ENCODE data around the gene ZEB2.

Gene ZEB2

DNA sequence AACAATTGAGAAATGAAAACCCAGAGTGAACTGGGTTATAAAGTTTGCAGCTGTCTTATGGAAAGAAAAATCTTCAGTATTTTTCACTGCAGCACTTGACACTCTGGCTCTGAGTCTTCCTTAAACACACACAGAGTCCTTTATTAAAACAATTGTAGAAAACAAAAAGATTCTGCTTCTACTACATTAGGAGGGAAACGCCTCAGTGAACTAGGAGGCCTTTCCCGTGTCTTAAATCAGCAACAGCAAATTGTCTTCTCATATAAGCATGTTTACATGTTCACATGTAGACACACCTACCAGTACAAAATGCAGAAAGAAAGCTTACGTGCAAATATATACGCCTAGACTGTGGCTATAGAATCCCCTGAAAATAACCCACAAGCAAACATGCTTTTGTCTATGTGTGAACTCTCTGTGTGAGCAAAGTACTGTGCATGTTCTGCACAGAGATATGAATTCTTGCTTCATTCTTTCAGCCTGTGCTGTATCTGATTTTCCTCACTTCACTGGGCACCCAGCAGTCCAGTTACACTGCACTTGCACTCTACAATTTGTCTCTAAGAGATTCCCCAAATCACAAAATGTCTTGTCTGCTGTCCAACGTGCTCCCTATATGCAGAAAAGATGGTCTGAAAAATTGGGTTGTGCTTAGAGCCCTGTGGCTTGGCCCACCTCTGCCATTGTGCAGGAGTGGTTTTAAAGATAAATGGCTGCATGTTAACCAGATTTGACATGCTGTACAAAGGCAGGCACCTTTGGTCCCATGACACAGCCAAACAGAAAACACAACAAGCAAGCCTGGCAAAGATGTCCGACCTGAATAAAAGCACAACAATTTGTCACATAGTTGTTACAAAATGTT is 24.5 kb downstream of the ZEB2 start:
- DNase-seq (ENCODE audit: low read depth in 3 of 3), result no peak

DNA sequence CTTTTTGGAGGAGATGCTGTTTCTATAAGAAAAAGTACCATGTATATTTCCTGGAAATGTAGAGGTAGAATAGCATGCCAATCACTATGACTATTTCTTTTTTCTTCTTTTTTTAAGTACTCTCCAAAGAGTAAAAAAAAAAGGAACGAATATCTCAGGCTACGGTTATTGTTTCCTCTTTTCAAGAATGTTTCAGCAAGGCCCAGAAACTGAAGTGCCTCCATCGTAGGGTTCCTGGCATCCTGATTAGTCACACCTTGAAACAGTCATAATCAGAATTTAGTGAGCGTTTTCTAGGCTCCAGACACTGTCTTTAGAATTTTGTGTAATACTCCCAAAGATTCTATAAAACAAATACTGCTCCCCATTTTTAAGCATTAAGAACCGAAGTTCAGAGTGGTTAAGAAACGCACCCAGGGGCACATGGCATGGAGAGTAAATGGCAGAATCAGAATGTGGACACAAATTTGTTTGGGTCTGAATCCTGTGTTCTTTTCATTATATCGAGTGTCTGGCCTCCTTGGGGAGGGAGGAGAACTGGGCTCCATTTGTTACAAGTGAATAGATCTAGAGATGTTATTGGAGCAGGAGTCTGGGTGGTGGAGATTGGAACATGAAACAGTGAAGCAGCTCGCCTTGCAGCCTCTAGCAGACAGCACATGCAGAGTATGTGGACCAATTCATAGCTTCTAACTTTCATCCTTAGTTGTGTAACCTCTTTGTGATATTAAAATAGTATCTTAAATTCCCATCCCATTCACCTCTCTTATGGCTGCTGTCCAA is 26.7 kb downstream of the ZEB2 start:
- no peak for DNase-seq (ENCODE audit: low read depth in 3 of 3)

- DNase-seq (ENCODE audit: low read depth in 3 of 3), result no peak
Measured at GRCh38 chr2:144490857-144491256, 29.1 kb downstream of the ZEB2 start.

- DNase-seq (ENCODE audit: low read depth in 3 of 3), result no peak
Measured at GRCh38 chr2:144490017-144490416, 29.9 kb downstream of the ZEB2 start.

DNA sequence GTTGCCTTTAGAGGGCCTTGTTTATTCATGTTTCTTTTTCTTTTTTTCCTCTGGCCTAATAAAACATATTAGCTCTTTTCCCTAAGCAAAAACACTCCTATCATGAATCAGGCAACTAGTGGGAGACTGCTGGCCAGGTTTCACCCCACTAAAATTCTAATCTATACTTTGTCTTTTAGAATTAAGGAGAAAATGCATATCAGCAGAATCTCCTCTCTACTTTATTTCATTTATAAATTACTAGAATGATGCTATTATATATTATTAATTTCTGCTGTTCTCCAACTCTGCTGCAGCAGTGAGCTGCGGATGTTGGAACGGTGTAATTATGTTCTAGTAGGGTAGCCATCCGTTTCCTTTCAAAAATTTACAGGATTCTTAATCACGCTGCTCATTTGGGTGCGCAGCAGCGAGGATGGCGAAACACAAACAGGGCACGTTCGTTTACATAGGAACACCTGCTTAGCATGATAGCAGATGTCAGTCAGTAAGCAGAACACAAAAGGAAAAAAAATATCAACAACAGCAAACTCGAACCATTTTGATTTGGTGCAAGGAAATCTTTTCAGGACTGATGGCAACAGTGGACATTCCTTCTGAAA is 30.5 kb downstream of the ZEB2 start:
- DNase-seq (ENCODE audit: low read depth in 3 of 3), result no peak

DNA sequence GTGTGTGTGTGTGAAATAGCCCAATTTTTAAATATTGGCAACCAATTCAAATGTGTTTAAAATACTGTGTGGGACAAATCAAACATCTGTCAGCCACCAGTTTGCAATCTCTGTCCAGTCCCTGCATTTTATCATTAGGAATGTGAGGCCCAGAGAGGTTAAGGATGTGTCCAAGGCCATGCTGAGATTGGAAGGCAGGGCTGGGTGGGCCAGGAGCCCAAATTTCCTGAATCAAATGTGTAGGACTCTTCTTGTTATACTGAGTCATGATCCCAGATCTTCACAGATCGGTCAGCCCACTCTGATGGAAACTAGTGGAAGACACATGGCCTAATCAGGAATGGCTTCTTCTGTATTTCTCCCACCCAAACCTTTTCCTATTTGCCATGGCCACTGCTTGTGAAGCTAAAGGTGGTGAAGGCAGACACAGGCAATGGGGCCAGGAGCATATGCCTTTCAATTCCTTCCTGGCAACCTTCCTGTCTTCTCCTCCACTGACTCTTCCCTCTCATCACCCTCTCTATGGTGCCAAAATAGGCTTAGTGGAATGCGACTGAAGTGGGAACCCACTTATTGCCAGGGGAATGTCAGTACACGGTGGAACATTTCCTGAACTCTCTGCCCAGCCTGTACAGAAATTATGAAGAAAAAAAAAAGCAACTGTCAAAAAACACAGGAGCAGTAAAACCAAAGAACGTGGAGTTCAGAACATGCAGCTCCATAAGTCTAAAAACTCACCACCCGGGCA is 35.5 kb downstream of the ZEB2 start:
- DNase-seq (ENCODE audit: low read depth in 3 of 3), result no peak

DNA sequence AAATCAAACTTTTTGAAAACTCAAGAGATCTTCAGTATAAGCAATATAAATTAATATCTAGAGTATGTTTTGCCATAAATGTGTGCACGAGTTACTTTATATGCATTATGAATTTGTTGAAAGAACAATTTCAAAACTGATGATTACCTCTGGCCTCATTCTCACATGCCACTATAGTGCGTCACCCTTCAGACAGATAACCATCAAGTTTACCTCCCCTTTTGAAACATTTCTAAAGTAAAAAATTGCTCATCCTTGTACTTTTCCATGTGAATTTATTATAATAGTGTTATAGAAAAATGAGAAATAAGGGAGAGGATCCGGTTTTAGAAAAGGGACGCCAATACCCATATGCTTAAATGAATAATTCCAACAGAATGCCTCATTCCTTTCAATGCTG is 38.3 kb downstream of the ZEB2 start:
- DNase-seq (ENCODE audit: low read depth in 3 of 3), result no peak

GRCh38 chr2:144481109-144481508 is 38.8 kb downstream of the ZEB2 start:
- DNase-seq (ENCODE audit: low read depth in 3 of 3), result no peak

GRCh38 chr2:144480285-144480684 is 39.6 kb downstream of the ZEB2 start:
- DNase-seq (ENCODE audit: low read depth in 3 of 3), result no peak

GRCh38 chr2:144479659-144480058 is 40.3 kb downstream of the ZEB2 start:
- DNase-seq (ENCODE audit: low read depth in 3 of 3), result no peak

DNA sequence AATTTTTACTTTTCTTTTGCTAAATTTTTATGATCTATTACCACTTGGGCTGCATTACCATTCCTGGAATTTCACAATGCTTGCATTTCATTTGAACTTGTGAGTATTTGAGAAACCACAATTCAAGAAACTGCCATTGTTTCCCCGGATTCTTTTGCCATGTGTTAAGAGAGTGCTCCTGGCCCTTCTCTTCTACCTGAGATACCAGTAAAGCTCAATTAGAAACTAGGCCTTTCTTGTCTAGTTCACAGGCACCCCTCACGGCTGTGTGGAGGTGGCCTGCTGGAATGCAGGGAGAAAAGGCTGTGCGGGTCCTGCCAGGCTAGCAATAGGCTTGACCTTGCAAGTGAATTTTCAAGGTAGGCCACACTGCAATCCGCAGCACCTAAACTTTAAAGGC is 40.8 kb downstream of the ZEB2 start:
- DNase-seq (ENCODE audit: low read depth in 3 of 3), result no peak

DNA sequence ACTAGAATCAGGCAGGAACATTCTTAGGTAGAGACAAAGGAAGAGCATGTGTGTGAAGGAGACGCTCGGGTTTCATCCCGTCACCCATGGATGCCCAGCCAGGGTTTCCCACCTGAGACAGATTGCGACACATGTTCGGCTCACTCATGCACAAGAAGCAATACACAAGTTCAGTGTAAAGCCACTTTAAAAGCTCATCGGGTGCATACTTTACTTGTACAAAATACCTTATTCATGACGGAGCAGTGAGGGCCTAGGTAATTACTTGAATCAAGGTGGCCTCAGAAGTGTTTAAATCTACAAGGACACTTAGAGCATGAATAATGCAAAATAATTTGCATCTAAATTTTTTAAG is 42.0 kb downstream of the ZEB2 start:
- no peak for DNase-seq (ENCODE audit: low read depth in 3 of 3)

DNA sequence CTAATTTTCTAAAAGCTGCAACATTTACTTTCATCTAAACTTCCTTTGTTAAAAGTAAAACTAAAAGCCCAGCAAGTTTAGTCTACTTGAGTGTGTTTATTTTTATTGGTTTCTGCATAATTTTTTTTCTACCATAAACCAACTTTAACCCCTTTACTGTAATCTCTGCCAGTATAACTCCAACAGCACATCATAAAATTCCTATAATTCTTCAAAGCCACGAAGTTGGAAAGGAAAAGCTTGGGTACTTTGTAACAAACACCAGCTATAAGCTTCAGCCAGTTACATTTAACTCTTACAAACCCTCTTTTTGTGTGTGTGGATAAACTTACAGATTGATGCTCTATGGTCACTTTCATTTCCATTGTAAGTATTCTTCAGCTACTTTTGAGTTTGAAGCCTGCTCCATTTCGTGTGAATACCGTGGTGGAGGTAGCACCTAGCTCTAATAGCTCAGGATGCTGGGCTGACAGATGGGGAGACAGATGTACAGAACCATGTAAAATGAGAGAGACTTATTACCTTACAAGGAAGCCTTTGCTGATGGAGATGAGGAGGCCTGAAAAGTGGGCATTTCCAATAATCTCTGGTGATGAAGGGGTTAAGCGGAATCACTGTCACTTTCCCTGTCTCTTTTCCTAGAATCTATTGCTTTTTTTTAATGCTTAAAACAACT is 42.5 kb downstream of the ZEB2 start:
- no peak for DNase-seq (ENCODE audit: low read depth in 3 of 3)

DNA sequence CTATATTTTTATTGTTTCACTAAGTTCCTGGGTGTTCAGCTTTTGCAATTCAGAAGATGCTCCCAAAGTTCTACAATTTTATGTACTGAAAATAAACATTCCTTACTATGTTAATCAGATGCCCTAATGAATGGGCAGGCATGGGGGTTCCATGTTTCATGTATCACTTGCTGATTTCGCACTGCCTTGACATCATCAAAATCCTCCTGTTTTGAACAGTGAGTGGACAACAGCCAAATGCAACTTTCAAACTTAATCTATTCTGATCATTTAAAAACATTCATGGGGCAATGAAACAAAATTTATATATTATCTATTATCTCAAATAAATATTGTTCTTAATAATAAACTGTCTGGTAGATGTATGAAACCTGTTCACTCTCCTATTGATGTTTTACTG is 43.2 kb downstream of the ZEB2 start:
- DNase-seq (ENCODE audit: low read depth in 3 of 3), result no peak

DNA sequence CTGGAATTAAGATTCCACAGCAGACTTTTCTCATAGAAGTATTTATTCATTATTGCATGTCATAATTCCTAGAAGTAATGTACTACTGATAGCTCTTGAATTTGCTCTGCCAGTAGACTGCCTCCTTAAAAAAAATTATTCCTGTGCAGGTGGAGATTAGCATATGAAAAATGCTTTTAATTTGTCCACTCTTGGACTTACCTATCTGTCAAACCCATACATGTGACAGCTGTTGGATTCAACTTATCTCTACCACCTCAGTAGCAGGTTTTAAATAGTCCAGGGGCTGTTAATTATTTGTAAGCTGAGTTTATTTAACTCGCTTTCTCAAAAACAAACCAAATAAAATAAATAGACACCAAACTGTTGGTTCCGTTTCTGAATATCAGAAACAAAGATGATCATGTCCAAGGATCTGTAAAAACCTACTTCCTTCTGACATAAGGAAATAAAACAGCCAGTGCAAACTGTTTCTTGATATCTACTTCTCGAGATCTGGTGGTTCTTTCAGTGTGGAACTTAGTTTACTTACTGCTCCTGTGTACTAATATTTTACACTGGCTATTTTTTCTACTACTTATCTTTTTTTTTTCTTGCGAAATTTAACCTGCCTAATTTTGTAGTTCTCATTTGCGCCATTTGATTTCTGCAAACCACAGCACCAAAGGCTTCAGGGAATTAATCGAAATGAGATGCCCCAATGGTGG is 44.2 kb downstream of the ZEB2 start:
- no peak for DNase-seq (ENCODE audit: low read depth in 3 of 3)

- DNase-seq (ENCODE audit: low read depth in 3 of 3), result no peak
Measured at GRCh38 chr2:144475044-144475443, 44.9 kb downstream of the ZEB2 start.

GRCh38 chr2:144474017-144474416 is 45.9 kb downstream of the ZEB2 start:
- no peak for DNase-seq (ENCODE audit: low read depth in 3 of 3)

DNA sequence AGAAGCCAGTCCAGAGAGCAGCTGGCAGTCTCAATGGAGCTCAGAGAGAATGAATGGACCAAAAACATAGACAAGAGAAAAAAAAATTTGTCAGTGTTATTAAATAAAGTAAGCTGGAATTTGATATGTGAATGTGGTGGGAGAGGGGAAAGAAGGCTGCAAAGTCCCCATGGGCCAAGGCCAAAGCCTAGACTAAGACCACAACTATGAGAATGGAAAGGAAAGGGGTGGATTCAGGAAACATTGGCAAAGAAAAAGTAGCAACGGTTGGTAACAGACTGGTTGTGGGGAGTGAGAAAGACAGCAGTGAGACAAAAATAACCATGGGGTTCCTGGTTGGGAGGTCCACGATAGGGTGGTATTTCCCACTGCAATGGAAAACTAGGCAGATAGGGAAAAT is 47.0 kb downstream of the ZEB2 start:
- DNase-seq (ENCODE audit: low read depth in 3 of 3), result no peak

GRCh38 chr2:144472046-144472412 is 47.9 kb downstream of the ZEB2 start:
- DNase-seq (ENCODE audit: low read depth in 3 of 3), result no peak

DNA sequence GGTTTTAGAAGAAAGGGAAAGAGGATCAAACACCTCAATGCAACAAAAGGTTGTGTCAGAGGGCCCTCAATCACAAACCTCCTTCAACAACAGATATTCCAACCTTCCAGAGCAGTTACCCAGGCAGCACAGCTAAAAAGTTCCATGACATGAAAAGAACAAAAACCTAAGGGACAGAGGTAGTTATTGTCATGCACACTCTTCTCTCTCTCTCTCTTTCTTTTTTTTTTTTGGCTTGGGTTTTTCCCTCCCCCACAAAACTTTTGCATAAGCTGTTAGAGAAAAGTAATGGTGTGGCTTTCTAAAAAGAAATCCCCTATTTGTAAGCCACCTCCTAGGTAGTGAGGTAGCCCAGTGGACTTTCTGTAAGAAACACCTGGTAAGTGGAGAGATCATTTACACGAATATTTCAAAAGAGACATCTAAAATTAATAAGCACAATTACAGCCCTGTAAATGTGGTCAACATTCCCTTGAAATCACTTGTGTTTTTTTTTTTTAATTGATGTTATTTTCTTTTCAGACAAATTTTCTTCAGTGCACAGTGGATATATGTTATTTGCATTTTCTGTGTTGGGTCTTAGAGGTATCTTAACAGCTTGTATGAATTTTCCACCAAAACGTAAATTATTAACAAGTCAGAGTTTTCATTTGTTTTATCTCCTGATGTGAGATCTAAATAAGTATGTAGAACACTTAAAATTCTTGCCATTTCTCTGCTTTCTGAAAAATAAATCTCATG is 48.4 kb downstream of the ZEB2 start:
- no peak for DNase-seq (ENCODE audit: low read depth in 3 of 3)
